ENCODE data around the gene SCUBE3.

SCUBE3 gene

GRCh38 chr6:35215665-35216411 lies 2.1 kb downstream of the SCUBE3 start:
- H3K4me2 ChIP-seq (ENCODE audit: low read length): no peak overlapping the region

GRCh38 chr6:35216412-35216732 lies 2.6 kb downstream of the SCUBE3 start:
- Histone ChIP-seq H4K20me1 (ENCODE audit: insufficient read depth, low read length) (no peaks in the 10 kb centered on the region), H3K36me3 (ENCODE audit: insufficient read depth, low read length) (no peaks in the 10 kb centered on the region), H3K27me3 (ENCODE audit: insufficient read depth, low read length) (peaks cover 9% of the 10 kb centered on the region), H3K79me2 (ENCODE audit: insufficient read depth, low read length) (no peaks in the 10 kb centered on the region), H3K9me2 (ENCODE audit: low read depth, low read length) (no peaks in the 10 kb centered on the region), H3K4me3 (ENCODE audit: low read depth, low read length, poor library complexity, severe bottlenecking) (no peak overlapping the region), H3F3A (ENCODE audit: insufficient read depth, low read length) (no peaks in the 10 kb centered on the region), H3K27ac (ENCODE audit: low read depth, low read length, poor library complexity, severe bottlenecking) (no peak overlapping the region), H3K9me3 (ENCODE audit: low read length) (no peaks in the 10 kb centered on the region), H3K9ac (ENCODE audit: low read length) (no peak overlapping the region), H3K4me1 (ENCODE audit: insufficient read depth, low read length, severe bottlenecking) (no peaks in the 10 kb centered on the region), H2AFZ (ENCODE audit: low read length) (no peak overlapping the region), H3K4me2 (ENCODE audit: low read length) (no peak overlapping the region)
- TF ChIP-seq EZH2 (IDR thresholded peaks at IDR 0.05; ENCODE audit: borderline replicate concordance, low read length) (no peak), CTCF (IDR thresholded peaks at IDR 0.05; ENCODE audit: low read length) (no peak)

More at GRCh38 chr6:35215665-35216411, 2.1 kb downstream of the SCUBE3 start:
- H3K9me2 ChIP-seq (ENCODE audit: low read depth, low read length): no peaks in the 10 kb centered on the region
- no peaks in the 10 kb centered on the region for H3K4me1 ChIP-seq (ENCODE audit: insufficient read depth, low read length, severe bottlenecking)
- no peaks in the 10 kb centered on the region for H4K20me1 ChIP-seq (ENCODE audit: insufficient read depth, low read length)
- peaks cover 9% of the 10 kb centered on the region for H3K27me3 ChIP-seq (ENCODE audit: insufficient read depth, low read length)
- no peaks in the 10 kb centered on the region for H3K79me2 ChIP-seq (ENCODE audit: insufficient read depth, low read length)
- H3K36me3 ChIP-seq (ENCODE audit: insufficient read depth, low read length): no peaks in the 10 kb centered on the region
- H3K4me3 ChIP-seq (ENCODE audit: low read depth, low read length, poor library complexity, severe bottlenecking): no peak overlapping the region
- H3K9me3 ChIP-seq (ENCODE audit: low read length): no peaks in the 10 kb centered on the region
- no peak for TF ChIP-seq EZH2 (IDR thresholded peaks at IDR 0.05; ENCODE audit: borderline replicate concordance, low read length)
- no peak for TF ChIP-seq CTCF (IDR thresholded peaks at IDR 0.05; ENCODE audit: low read length)
- H2AFZ ChIP-seq (ENCODE audit: low read length): no peak overlapping the region
- H3K9ac ChIP-seq (ENCODE audit: low read length): no peak overlapping the region
- no peaks in the 10 kb centered on the region for H3F3A ChIP-seq (ENCODE audit: insufficient read depth, low read length)
- no peak overlapping the region for H3K27ac ChIP-seq (ENCODE audit: low read depth, low read length, poor library complexity, severe bottlenecking)

GRCh38 chr6:35216851-35217811 lies 3.4 kb downstream of the SCUBE3 start:
- Histone ChIP-seq H3F3A (ENCODE audit: insufficient read depth, low read length) (no peaks in the 10 kb centered on the region), H3K4me3 (ENCODE audit: low read depth, low read length, poor library complexity, severe bottlenecking) (no peak overlapping the region), H3K9me2 (ENCODE audit: low read depth, low read length) (no peaks in the 10 kb centered on the region), H2AFZ (ENCODE audit: low read length) (no peak overlapping the region), H3K4me2 (ENCODE audit: low read length) (no peak overlapping the region), H3K9me3 (ENCODE audit: low read length) (no peaks in the 10 kb centered on the region), H3K4me1 (ENCODE audit: insufficient read depth, low read length, severe bottlenecking) (no peaks in the 10 kb centered on the region), H3K27ac (ENCODE audit: low read depth, low read length, poor library complexity, severe bottlenecking) (no peak overlapping the region), H3K27me3 (ENCODE audit: insufficient read depth, low read length) (peaks cover 9% of the 10 kb centered on the region), H3K36me3 (ENCODE audit: insufficient read depth, low read length) (no peaks in the 10 kb centered on the region), H4K20me1 (ENCODE audit: insufficient read depth, low read length) (no peaks in the 10 kb centered on the region), H3K79me2 (ENCODE audit: insufficient read depth, low read length) (no peaks in the 10 kb centered on the region), H3K9ac (ENCODE audit: low read length) (no peak overlapping the region)
- TF ChIP-seq EZH2 (IDR thresholded peaks at IDR 0.05; ENCODE audit: borderline replicate concordance, low read length) (no peak), CTCF (IDR thresholded peaks at IDR 0.05; ENCODE audit: low read length) (no peak)
